ENCODE data around the gene RASL10B.
"Not testable (repeated sequence)": the region's sequence is repeated elsewhere in the genome, so short reads cannot be mapped to it uniquely, and the experiment has no call there.

The RASL10B gene

DNA sequence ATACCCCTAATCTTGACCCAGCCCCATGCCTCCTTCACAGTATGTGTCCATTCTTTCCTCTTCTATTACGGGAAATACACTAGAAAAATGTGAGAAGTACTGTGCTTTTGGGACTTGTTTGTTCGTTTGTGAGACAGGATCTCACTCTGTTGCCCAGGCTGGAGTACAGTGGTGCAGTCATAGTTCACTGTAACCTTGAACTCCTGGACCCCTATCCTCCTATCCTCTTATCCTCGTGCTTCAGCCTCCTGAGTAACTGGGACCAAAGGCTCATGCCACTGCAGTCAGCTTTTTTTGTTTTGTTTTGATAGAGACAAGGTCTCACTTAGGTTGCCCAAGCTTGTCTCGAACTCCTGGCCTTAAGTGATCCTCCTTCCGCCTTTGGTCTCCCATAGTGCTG lies 29.9 kb upstream of the RASL10B start:
- no peak for ATAC-seq
- TF ChIP-seq ZFP30 (CRISPR knock-in tag; IDR thresholded peaks at IDR 0.05), result no peak
- no peak for TF ChIP-seq TCF4 (CRISPR knock-in tag; IDR thresholded peaks at IDR 0.05; ENCODE audit: borderline replicate concordance)
- no peak for TF ChIP-seq ZFP3 (CRISPR knock-in tag; IDR thresholded peaks at IDR 0.05)
- TF ChIP-seq CSDC2 (CRISPR knock-in tag; IDR thresholded peaks at IDR 0.05), result no peak
- no peak for TF ChIP-seq ESRRG (CRISPR knock-in tag; IDR thresholded peaks at IDR 0.05)
- TF ChIP-seq, protein P1, sequence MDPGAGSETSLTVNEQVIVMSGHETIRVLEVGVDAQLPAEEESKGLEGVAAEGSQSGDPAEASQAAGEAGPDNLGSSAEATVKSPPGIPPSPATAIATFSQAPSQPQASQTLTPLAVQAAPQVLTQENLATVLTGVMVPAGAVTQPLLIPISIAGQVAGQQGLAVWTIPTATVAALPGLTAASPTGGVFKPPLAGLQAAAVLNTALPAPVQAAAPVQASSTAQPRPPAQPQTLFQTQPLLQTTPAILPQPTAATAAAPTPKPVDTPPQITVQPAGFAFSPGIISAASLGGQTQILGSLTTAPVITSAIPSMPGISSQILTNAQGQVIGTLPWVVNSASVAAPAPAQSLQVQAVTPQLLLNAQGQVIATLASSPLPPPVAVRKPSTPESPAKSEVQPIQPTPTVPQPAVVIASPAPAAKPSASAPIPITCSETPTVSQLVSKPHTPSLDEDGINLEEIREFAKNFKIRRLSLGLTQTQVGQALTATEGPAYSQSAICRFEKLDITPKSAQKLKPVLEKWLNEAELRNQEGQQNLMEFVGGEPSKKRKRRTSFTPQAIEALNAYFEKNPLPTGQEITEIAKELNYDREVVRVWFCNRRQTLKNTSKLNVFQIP (CRISPR knock-in tag; IDR thresholded peaks at IDR 0.05; ENCODE audit: borderline replicate concordance, low read depth), result no peak
- no peak for TF ChIP-seq SNAI2 (CRISPR knock-in tag; IDR thresholded peaks at IDR 0.05)
- no peak for TF ChIP-seq ZC3H10 (CRISPR knock-in tag; IDR thresholded peaks at IDR 0.05)
- TF ChIP-seq ZNF8 (CRISPR knock-in tag; IDR thresholded peaks at IDR 0.05), result no peak
- no peak for TF ChIP-seq TOX (CRISPR knock-in tag; IDR thresholded peaks at IDR 0.05; ENCODE audit: borderline replicate concordance)
- TF ChIP-seq RARB (CRISPR knock-in tag; IDR thresholded peaks at IDR 0.05), result no peak
- TF ChIP-seq ZNF70 (CRISPR knock-in tag; IDR thresholded peaks at IDR 0.05), result no peak
- TF ChIP-seq OSR1 (CRISPR knock-in tag; IDR thresholded peaks at IDR 0.05), result no peak
- TF ChIP-seq ZNF565 (CRISPR knock-in tag; conservative IDR thresholded peaks at IDR 0.05; ENCODE audit: low read depth), result no peak
- no peak for TF ChIP-seq PPARA (CRISPR knock-in tag; IDR thresholded peaks at IDR 0.05; ENCODE audit: borderline replicate concordance)

GRCh38 chr17:35703308-35703707 lies 28.1 kb upstream of the RASL10B start:
- peak; percentile 94 for TF ChIP-seq ZNF8 (CRISPR knock-in tag; IDR thresholded peaks at IDR 0.05)
- not testable (repeated sequence) for ATAC-seq

GRCh38 chr17:35705230-35705629 lies 26.2 kb upstream of the RASL10B start:
- no peak for ATAC-seq
- TF ChIP-seq TCF4 (CRISPR knock-in tag; IDR thresholded peaks at IDR 0.05; ENCODE audit: borderline replicate concordance), result peak; percentile 60; the same call in 1 of the 2 replicates
- 0 out of 2 replicates have a peak, but pooled peaks have one; percentile 27 for TF ChIP-seq ISL1 (CRISPR knock-in tag; IDR thresholded peaks at IDR 0.05)
- TF ChIP-seq, protein P2, sequence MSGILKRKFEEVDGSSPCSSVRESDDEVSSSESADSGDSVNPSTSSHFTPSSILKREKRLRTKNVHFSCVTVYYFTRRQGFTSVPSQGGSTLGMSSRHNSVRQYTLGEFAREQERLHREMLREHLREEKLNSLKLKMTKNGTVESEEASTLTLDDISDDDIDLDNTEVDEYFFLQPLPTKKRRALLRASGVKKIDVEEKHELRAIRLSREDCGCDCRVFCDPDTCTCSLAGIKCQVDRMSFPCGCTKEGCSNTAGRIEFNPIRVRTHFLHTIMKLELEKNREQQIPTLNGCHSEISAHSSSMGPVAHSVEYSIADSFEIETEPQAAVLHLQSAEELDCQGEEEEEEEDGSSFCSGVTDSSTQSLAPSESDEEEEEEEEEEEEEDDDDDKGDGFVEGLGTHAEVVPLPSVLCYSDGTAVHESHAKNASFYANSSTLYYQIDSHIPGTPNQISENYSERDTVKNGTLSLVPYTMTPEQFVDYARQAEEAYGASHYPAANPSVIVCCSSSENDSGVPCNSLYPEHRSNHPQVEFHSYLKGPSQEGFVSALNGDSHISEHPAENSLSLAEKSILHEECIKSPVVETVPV (CRISPR knock-in tag; IDR thresholded peaks at IDR 0.05), result no peak

- TF ChIP-seq ZFP30 (CRISPR knock-in tag; IDR thresholded peaks at IDR 0.05) (no peak), SNAI2 (CRISPR knock-in tag; IDR thresholded peaks at IDR 0.05) (no peak), CSDC2 (CRISPR knock-in tag; IDR thresholded peaks at IDR 0.05) (no peak), BACH2 (CRISPR knock-in tag; IDR thresholded peaks at IDR 0.05; ENCODE audit: borderline replicate concordance) (no peak), GLIS3 (CRISPR knock-in tag; IDR thresholded peaks at IDR 0.05) (no peak), CREB5 (CRISPR knock-in tag; IDR thresholded peaks at IDR 0.05; ENCODE audit: low read depth) (no peak)
- no peak for ATAC-seq
These were observed 25.7 kb upstream of the RASL10B start for GRCh38 chr17:35705705-35706104.

DNA sequence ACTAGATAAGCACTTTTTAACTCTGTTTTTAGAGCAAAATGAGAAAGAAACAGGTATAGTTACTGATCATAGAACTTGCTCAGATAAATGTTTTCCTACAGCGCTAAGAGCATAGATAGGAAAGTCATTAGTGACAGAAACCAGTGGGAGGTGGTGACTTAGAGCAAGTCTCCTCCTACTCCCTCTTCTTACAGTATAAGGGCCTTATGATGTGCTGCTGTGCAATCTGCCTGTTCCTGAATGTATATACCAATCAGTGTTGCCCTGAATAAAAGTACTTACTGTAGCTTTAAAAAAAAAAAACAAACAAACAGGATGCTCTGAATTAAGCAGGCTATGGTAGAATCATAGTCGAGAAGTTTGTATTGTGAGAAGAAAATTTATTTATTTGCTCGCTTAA lies 23.3 kb upstream of the RASL10B start:
- TF ChIP-seq TOX (CRISPR knock-in tag; IDR thresholded peaks at IDR 0.05; ENCODE audit: borderline replicate concordance), result no peak
- no peak for TF ChIP-seq ZFP30 (CRISPR knock-in tag; IDR thresholded peaks at IDR 0.05)
- no peak for TF ChIP-seq SNAI2 (CRISPR knock-in tag; IDR thresholded peaks at IDR 0.05)
- TF ChIP-seq ISL1 (CRISPR knock-in tag; IDR thresholded peaks at IDR 0.05), result no peak
- TF ChIP-seq ZC3H10 (CRISPR knock-in tag; IDR thresholded peaks at IDR 0.05), result no peak
- no peak for TF ChIP-seq BACH2 (CRISPR knock-in tag; IDR thresholded peaks at IDR 0.05; ENCODE audit: borderline replicate concordance)
- no peak for TF ChIP-seq TCF4 (CRISPR knock-in tag; IDR thresholded peaks at IDR 0.05; ENCODE audit: borderline replicate concordance)
- TF ChIP-seq, protein P1 (CRISPR knock-in tag; IDR thresholded peaks at IDR 0.05; ENCODE audit: borderline replicate concordance, low read depth), result no peak
- no peak for ATAC-seq
